ENCODE measurements around the gene EPB41.

DNA sequence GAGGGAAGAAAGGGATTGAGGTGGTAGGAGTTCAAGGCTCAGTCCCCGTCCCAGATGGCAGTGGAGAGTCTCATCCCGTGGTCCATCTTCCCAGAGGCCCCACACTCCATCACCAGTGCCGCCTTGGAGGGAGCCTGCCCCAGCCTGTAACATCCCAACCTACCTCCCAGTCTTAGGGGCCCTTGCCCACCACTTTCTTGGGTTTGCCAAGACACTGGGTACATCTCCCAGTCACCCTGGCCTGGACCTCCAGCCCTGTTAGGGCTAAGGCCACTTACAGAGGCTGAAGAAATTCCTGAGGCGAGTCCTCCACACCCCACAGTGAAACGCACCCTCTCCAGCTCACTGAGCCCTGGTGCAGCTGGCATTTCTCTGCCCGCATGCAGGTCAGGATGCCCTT is 206.0 kb downstream of the EPB41 start:
- TF ChIP-seq SRF (IDR thresholded peaks at IDR 0.05; ENCODE audit: low read depth) (no peak), EZH2 (IDR thresholded peaks at IDR 0.05) (no peak)
- TF ChIP-seq, protein P1, sequence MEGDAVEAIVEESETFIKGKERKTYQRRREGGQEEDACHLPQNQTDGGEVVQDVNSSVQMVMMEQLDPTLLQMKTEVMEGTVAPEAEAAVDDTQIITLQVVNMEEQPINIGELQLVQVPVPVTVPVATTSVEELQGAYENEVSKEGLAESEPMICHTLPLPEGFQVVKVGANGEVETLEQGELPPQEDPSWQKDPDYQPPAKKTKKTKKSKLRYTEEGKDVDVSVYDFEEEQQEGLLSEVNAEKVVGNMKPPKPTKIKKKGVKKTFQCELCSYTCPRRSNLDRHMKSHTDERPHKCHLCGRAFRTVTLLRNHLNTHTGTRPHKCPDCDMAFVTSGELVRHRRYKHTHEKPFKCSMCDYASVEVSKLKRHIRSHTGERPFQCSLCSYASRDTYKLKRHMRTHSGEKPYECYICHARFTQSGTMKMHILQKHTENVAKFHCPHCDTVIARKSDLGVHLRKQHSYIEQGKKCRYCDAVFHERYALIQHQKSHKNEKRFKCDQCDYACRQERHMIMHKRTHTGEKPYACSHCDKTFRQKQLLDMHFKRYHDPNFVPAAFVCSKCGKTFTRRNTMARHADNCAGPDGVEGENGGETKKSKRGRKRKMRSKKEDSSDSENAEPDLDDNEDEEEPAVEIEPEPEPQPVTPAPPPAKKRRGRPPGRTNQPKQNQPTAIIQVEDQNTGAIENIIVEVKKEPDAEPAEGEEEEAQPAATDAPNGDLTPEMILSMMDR (IDR thresholded peaks at IDR 0.05 in 2 of 3, conservative IDR thresholded peaks at IDR 0.05 in 1 of 3; ENCODE audit: borderline replicate concordance in 1 of 3, insufficient read depth in 1 of 3, low read depth in 2 of 3, low read length in 2 of 3) = no peak
- TF ChIP-seq, protein P2, sequence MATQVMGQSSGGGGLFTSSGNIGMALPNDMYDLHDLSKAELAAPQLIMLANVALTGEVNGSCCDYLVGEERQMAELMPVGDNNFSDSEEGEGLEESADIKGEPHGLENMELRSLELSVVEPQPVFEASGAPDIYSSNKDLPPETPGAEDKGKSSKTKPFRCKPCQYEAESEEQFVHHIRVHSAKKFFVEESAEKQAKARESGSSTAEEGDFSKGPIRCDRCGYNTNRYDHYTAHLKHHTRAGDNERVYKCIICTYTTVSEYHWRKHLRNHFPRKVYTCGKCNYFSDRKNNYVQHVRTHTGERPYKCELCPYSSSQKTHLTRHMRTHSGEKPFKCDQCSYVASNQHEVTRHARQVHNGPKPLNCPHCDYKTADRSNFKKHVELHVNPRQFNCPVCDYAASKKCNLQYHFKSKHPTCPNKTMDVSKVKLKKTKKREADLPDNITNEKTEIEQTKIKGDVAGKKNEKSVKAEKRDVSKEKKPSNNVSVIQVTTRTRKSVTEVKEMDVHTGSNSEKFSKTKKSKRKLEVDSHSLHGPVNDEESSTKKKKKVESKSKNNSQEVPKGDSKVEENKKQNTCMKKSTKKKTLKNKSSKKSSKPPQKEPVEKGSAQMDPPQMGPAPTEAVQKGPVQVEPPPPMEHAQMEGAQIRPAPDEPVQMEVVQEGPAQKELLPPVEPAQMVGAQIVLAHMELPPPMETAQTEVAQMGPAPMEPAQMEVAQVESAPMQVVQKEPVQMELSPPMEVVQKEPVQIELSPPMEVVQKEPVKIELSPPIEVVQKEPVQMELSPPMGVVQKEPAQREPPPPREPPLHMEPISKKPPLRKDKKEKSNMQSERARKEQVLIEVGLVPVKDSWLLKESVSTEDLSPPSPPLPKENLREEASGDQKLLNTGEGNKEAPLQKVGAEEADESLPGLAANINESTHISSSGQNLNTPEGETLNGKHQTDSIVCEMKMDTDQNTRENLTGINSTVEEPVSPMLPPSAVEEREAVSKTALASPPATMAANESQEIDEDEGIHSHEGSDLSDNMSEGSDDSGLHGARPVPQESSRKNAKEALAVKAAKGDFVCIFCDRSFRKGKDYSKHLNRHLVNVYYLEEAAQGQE (IDR thresholded peaks at IDR 0.05; ENCODE audit: low read depth) = no peak
- TF ChIP-seq, protein P3, sequence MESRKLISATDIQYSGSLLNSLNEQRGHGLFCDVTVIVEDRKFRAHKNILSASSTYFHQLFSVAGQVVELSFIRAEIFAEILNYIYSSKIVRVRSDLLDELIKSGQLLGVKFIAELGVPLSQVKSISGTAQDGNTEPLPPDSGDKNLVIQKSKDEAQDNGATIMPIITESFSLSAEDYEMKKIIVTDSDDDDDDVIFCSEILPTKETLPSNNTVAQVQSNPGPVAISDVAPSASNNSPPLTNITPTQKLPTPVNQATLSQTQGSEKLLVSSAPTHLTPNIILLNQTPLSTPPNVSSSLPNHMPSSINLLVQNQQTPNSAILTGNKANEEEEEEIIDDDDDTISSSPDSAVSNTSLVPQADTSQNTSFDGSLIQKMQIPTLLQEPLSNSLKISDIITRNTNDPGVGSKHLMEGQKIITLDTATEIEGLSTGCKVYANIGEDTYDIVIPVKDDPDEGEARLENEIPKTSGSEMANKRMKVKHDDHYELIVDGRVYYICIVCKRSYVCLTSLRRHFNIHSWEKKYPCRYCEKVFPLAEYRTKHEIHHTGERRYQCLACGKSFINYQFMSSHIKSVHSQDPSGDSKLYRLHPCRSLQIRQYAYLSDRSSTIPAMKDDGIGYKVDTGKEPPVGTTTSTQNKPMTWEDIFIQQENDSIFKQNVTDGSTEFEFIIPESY (IDR thresholded peaks at IDR 0.05; ENCODE audit: extremely low read depth, insufficient replicate concordance, low read length) = no peak
